Hippocampal formation (tissue), 2 donors: ENCODE data around the gene CTDSP1.

Experiments used
- DNase-seq, 2 donors: peaks; one replicate each; lab custom pipeline; 2025; lab: John Stamatoyannopoulos, UW

The CTDSP1 gene, protein sequence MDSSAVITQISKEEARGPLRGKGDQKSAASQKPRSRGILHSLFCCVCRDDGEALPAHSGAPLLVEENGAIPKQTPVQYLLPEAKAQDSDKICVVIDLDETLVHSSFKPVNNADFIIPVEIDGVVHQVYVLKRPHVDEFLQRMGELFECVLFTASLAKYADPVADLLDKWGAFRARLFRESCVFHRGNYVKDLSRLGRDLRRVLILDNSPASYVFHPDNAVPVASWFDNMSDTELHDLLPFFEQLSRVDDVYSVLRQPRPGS

DNA sequence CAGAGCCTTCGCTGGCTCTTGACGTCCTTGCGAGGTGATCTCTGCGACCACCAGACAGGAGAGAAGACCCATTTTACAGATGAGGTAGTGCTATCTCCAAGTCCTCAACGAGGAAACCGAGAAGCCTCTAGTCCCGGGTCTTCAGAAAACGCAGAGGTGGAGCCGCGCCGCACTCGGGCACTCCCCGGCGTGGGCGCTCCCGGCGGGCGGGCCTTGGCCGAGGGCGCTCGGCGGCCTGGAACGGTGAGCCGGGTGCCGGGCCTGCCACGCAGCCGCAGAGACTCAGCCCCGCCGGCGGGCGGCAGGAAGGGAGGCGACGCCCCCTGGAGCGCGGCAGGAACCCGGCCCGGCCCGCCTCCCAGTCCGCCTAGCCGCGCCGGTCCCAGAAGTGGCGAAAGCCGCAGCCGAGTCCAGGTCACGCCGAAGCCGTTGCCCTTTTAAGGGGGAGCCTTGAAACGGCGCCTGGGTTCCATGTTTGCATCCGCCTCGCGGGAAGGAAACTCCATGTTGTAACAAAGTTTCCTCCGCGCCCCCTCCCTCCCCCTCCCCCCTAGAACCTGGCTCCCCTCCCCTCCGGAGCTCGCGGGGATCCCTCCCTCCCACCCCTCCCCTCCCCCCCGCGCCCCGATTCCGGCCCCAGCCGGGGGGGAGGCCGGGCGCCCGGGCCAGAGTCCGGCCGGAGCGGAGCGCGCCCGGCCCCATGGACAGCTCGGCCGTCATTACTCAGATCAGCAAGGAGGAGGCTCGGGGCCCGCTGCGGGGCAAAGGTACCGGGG, at the start of gene CTDSP1:
Gene CTDSP1, plus strand, starts transcription at position 478 of the 776 bp plus-strand sequence. Its CDS starts 223 bp downstream, at position 701.
- peak; percentile 88 to 91 for DNase-seq

DNA sequence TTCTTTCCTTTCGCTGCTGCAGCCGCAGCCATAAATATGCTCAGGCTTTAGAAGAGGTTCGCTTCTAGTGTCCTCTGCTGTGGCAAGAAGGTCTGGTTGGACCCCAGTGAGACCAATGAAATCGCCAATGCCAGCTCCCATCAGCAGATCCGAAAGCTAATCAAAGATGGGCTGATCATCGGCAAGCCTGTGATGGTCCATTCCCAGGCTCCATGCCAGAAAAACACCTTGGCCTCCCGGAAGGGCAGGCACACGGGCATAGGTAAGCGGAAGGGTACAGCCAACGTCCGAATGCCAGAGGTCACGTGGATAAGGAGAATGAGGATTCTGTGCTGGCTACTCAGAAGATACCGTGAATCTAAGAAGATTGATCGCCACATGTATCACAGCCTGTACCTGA, 45.6 kb upstream of the CTDSP1 start:
- DNase-seq = no peak

DNA sequence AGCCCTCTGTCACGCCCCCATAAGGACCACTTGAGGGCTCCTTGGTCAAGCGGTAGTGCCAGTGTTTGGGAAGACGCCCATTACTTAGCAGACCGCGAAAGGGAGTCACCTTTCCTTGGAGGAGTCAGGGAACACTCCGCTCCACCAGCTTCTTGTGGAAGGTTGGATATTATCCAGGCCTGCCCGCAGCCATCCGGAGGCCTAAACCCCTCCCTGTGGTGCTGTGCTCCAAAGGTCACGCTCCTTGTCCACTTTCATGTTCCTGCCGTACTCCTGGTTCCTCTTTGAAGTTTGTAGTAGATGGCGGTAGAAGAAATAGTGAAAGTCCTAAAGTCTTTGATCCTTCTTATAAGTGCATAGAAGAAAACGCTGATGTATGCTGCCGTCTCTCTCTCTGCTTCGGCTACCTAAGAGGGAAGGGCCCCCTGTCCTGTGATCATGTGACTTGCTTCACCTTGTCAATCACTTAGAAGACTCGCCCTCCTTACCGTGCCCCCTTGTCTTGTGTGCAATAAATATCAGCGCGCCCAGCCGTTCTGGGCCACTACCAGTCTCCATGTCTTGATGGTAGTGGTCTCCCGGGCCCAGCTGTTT, 44.7 kb upstream of the CTDSP1 start:
- no peak for DNase-seq

DNA sequence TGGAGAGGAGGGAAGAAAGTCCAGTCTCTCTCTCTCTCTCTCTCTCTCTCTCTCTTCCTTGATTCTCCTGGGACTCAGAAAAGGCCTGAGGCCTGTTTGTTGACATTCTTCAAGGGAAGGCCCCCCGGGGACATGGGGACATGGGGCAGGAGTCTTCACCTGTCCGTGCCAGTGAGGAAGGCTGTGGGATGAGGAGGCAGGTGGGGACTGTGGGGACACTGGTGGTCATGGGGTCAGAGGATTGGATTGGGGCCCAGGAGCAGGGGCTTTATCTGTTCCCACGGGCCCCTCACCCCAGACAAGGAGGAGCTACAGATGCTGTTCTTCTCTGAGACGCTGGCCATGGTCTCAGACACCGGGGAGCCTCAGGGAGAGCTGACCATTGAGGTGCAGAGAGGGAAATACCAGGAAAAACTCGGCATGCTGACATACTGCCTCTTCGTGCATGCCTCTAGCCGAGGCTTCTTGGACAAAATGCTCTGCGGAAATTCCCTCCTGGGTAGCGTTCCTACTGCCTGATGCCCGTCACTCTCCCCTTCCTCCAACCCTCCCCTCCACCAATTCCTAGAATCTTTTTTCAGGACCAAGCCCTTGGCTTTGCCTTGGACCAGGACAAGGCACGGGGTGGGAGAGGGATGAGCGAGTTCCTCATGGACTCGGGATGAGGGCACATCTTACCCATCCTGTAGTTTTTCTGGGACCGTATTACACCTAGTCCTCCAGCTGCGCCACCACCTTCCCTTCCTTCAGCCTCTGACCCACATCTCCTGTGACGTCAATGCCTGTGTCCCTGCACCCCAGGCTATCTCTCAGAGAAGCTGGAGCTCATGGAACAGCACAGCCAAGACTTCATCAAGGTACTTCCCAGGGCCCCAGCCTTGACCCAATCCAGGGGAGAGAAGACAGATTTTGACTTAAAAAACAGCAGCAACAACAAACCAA, 42.2 kb upstream of the CTDSP1 start:
- DNase-seq = no peak

DNA sequence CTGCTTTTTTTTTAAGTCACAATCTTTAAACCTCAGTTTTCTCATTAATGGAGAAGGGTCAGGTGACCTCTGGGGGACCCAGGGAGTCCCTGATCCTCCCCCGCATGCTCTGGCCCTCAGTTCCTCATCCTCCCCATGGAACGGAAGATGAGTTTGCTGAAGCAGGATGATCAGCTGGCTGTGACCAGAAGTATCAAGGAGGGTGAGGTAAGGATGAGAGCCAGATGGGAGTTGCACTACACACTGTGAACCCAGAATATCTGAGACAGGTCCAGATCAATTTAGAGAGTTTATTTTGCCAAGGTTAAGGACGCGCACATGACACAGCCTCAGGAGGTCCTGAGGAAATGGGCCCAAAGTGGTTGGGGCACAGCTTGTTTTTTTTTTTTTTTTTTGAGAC, 39.2 kb upstream of the CTDSP1 start:
- DNase-seq = peak in 1 of 2 donors; percentile 8

DNA sequence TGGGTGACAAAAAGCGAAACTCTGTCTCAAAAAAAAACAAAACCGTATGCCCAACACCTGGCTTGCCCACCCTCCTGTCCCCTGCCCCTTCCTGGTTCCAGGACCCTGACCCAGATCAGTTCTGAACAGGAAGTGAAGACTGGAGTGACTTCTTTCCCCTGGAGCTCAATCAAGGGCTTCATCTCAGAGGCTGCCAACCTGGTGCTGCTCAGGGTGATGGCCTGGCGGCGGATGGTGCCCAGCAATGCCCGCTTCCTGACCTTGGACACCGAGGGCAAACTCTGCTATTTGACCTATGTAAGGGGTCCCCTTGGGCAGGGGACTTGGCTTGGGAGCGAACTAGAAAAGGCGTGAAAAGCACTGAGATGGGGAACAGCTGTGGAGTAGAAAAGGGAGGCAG, 37.1 kb upstream of the CTDSP1 start:
- DNase-seq = no peak

DNA sequence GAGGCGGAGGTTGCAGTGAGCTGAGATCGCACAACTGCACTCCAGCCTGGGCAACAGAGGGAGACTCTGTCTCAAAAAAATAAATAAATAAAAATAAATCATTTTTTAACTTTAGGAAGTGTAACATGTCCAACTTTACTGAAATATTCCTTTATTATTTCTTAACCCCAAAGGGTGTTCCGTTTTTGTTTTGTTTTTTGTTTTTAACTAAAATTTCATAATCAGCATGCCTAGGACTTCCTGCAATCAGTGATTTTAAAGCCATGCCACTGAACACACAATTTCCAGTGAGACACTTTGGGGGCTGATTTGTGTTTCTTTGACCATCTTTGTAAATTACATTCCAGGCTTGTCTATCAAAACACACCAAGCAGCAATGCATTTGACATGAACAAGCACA, 35.9 kb upstream of the CTDSP1 start:
- no peak for DNase-seq

DNA sequence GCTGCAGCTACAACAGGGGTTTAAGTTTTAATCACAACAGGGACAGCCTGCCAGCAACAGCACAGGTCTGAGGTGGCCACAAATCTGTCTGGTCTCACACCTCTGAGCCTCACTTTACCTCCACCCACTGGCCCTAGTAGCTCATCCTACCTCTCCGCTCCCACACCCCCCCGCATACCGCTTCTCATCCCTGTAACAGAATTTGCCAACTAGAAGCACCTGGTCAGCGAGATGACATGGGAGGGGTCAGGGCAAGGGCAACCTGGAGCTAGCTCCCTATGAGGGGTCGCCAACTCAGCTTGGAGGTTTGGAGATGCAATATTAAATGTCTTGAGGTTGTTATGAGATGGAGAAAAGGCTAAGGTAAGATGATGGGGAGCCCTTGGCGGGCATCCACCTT, 35.5 kb upstream of the CTDSP1 start:
- no peak for DNase-seq

DNA sequence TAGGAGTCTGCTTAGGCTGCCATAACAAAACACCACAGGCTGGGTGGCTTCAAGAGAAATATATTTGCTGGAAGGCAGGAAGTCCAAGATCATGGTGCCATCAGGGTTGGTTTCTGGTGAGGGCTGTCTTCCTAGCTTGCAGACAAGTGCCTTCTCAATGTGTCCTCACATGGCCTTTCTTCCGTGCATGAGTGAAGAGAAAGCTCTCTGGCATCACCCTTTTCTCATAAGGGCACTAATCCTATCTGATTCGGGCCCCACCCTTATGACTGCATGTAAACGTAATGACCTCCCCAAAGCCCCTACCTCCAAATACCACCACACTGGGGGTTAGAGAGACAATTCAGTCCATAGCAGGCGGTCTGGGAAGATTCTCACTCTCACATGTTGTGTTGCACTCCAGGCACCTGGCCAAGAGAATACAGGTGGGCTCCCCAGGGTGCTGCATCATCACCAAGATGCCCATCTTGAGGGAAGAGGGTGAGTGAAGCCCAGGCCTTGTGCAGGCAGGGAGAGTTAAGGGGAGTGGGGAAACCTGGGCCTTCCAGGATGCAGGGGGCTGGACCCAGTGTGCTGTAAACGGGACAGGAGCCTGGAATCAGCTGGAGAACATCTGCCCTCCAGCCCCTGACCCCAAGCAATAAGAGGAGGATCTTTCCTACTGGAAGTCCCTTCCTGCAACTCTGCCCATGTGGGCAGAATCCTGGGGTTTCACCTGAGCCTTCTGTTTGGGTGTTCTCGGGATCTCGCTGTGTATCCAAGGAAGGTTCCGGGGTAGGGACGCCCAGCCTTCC, 32.9 kb upstream of the CTDSP1 start:
- DNase-seq = no peak

DNA sequence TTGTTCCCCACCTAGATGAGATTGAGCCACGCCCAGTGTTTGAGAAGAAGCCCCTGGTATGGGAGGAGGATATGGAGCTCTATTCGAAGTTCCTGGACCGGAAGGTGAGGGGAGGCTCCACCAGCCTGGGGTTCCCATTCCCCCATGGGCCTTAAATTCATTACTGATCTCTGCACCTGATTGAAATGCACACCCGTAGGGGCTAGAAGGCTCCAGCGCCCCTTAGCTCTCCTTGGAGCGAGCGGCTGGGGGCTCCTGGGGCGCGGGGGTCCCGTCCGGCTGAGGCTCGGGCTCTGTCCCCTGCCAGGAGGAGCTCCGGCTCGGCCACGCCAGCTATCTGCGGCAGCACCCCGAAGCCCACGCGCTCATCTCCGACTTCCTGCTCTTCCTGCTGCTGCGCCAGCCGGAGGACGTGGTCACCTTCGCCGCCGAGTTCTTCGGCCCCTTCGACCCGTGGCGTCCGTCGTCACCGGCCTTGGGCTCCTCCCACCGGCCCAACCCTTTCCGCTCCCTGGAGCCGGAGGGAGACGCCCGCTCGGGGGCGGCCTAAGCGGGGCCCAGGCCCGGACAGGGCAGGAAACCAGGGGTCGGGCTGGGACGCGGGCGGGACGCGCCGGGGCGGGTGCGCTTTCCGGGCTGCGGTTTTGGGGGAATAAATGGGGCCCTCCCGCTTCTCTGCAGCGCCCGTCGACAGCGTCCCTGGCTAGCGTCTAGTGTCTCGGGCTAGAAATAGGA, 32.1 kb upstream of the CTDSP1 start:
- DNase-seq = peak in 1 of 2 donors; percentile 66

DNA sequence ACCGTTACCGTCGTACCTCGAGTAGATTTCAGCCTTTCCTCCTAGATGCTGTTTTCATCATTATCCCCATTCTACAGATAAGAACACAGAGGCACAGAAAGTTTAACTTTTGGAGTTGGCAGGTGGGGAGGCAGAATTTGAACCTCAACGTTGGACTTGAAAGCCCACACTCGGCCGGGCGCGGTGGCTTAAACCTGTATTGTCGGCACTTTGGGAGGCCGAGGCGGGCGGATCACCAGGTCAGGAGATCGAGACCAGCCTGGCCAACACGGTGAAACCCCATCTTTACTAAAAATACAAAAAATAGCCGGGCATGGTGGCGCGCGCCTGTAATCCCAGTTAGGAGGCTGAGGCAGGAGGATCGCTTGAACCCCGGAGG, 31.5 kb upstream of the CTDSP1 start:
- no peak for DNase-seq

DNA sequence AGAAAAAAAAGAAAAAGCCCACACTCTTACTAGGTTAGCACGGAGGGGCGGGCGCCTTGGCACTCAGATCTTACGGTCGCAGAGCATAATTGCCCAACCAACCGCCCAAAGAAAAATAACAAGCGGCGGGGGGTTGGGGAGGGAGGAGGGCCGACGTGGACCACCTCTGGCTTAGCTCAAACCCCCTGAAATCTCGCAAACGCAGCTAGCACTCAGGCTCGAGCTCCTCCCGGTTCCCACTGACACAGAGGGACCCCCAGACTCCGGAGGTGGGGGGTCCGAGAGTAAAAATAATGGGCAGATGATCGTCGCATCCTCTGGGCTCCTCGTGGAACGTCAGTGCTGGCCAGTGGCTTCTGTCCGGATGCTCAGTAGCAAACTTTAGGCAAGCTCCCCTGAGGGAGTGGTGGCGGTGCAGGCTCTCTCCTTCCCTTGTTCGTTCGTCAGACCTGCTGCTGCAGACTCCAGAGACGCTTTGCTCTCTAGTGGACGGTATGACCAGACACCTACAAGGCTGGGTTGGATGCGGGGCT, 31.0 kb upstream of the CTDSP1 start:
- no peak for DNase-seq

DNA sequence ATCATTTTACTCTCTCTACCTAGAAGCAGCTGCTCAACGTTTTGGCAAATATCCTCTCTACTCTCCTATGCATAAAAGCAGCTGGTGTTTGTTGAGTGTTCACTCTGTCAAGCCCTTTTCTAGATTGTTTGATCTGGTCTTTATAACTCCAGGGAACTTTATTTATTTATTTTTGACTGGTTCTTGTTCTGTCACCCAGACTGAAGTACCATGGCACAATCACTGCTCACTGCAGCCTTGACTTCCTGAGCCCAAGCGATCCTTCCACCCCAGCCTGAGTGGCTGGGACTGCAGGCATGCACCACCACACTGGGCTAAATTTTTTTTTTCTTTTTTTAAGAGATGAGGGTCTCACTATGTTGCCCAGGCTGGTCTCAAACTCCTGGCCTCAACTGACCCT, 30.3 kb upstream of the CTDSP1 start:
- DNase-seq = no peak

DNA sequence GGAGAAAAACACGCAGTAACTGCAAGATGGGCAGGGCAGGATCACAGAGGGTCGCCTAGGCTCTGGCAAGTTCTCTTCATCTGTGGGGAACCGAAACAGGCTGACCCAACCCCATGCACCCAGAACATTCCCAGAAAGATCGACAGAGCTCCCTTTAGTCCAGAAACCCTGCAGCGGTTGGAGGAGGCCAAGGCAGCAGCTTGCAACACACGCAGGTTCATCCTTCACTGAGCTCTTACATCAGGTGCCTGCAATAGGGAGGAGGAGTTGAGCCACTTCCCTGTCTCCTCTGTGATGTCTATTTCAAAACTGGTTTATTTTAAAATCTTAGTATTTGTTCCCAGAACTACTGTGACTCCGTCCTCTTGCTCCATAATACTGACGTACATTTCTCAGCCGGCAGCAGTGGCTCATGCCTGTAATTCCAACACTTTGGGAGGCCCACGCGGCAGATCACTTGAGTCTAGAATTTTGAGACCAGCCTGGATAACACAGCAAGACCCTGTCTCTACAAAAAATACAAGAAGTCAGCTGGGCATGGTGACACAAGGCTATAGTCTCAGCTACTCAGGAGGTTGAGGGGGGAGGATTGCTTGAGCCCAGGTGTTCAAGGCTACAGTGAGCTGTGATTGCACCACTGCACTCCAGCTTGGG, 29.1 kb upstream of the CTDSP1 start:
- DNase-seq = no peak

DNA sequence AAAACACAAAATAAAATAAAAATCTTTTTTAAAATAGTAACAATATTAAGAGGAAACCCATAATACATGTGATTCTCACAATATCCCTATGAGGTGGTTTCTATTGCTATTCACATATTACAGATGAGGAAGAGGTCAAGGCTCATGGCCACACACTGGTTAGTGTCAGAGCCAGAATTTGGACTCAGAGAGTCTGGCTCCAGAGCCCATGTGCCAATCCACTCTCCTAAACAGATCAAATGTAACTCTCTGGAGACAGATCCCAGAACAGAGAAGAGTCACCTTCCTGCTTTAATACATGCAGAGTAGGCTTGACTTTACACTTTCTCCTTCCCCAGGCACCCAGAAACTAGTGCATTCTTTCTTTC, 27.7 kb upstream of the CTDSP1 start:
- no peak for DNase-seq

DNA sequence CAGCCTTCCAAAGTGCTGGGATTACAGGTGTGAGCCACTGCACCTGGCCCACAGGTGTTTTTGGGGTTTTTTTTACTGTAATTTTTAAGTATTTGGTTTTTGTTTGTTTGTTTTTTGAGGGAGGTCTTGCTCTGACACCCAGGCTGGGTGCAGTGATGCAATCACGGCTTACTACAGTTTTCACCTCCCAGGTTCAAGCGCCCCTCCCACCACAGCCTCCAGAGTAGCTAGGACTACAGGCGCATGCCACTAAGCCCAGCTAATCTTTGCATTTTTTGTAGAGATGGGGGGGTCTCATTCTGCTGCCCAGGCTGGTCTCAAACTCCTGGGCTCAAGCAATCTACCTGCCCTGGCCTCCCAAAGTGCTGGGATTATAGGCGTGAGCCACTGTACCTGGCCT, 24.9 kb upstream of the CTDSP1 start:
- no peak for DNase-seq

DNA sequence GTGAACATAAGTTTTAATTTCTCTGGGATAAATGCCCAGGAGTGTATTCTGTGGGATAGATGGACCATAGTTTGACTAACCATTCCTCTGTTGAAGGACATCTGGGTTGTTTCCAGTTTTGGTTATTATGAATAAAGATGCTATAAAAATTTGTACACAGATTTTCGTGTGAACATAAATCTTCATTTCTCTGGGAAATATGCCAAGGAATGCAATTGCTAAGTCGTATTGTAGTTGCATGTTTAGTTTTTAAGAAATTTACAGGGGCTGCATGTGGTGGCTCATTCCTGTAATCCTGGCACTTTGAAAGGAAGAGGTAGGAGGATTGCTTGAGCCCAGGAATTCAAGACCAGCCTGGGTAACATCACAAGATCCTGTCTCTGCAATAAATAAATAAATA, 24.5 kb upstream of the CTDSP1 start:
- no peak for DNase-seq

DNA sequence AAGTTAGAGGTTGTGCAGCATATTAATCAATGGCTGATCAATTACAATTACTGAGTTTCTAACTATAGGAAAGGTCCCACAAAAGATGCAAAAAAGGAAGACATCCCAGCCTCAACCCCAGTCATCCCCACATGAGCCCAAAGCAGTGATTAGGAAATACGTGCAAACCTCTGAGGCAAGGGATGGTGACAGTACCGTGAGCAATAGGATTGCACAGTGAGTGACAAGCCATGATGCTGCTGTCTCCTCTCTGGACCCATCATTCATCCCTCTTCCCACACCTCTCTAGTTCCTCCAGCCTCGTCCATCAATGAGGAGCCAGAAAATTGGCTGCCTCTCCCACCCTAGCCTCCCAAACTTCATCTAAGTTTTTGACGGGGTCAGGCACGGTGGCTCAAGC, 21.6 kb upstream of the CTDSP1 start:
- no peak for DNase-seq

DNA sequence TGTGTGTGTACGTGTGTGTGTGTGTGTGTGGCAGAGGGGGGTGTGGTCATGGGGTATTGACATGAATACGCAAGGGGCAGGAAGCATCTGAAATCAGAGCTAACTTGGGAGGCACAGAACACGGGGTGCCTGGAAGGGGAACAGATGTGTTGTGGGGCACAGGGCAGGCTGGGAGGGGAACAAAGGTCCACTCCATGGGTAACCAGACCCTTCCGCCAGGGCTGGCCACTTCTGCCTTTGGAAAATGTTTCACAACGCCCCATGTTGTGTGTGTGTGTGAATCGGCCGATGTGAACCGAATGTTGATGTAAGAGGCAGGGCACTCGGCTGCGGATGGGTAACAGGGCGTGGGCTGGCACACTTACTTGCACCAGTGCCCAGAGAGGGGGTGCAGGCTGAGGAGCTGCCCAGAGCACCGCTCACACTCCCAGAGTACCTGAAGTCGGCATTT, 17.7 kb upstream of the CTDSP1 start, which contains the start of gene SLC11A1:
Gene SLC11A1, plus strand, starts transcription at position 358 of the 451 bp plus-strand sequence. CDS start 96 bp downstream, outside the sequence.
- DNase-seq = peak; percentile 21 to 49

DNA sequence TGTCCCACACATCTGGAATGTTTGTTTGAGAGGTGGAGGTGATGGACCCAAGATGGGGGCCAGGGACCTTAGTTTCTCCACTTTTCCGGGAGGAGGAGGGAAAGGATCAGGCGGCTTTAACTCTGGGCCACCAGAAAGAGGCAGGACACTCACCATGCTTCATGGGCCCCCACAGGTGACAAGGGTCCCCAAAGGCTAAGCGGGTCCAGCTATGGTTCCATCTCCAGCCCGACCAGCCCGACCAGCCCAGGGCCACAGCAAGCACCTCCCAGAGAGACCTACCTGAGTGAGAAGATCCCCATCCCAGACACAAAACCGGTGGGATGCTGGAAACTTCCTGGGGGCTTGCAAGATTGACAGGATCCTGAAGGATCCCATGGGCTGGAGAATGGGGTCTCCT, 16.9 kb upstream of the CTDSP1 start:
- DNase-seq = no peak
